ES-I3 (cell line): ENCODE results near the gene RPS6KA4.

ENCODE experiments used
- H3K36me3 ChIP-seq: 2 replicates; pipeline ENCODE4 v1.6.1; 2013; ENCODE audit warnings: mild to moderate bottlenecking, low read length, control low read depth, moderate library complexity; ENCODE audit not compliant: insufficient read depth
- H3K4me1 ChIP-seq: 2 replicates; pipeline ENCODE4 v1.6.1; 2013; ENCODE audit warnings: mild to moderate bottlenecking, control low read depth, low read length; ENCODE audit not compliant: insufficient read depth
- H3K9ac ChIP-seq: 2 replicates; pipeline ENCODE4 v1.6.1; 2013; ENCODE audit warnings: low read depth, mild to moderate bottlenecking, low read length, moderate library complexity
- H3K9me3 ChIP-seq: 2 replicates; pipeline ENCODE4 v1.6.1; 2013; ENCODE audit warnings: mild to moderate bottlenecking, low read length, moderate library complexity; ENCODE audit not compliant: control insufficient read depth, insufficient read depth

RPS6KA4 gene

GRCh38 chr11:64349404-64349803 is 9.6 kb upstream of the RPS6KA4 start:
- Histone ChIP-seq H3K36me3 (no peaks in the 10 kb centered on the region), H3K9ac (no peak overlapping the region), H3K9me3 (no peaks in the 10 kb centered on the region), H3K4me1 (peaks cover 8% of the 10 kb centered on the region; the same call in 1 of the 2 replicates)

DNA sequence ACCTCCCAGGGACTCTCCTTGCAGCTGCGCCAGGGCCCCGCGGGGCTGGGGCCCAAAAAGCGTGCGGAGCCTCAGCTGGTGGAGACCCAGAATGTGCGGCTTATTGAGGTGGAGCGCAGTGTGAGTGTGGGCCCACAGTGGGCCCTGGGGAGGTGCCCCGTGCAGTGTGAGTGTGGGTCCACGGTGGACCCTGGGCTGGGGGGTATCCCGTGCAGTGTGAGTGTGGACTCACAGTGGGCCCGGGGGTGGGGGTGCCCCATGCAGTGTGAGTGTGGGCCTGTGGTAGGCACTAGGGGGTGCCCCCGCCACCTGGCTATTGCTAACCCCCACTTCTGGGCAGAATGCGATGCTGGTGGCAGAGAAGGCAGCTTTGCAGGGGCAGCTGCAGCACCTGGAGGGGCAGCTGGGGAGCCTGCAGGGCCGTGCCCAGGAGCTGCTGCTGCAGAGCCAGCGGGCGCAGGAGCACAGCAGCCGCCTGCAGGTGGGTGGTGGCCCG is 7.8 kb upstream of the RPS6KA4 start:
- Histone ChIP-seq H3K9ac (no peak overlapping the region), H3K36me3 (no peaks in the 10 kb centered on the region), H3K4me1 (peaks cover 15% of the 10 kb centered on the region; the same call in 1 of the 2 replicates), H3K9me3 (no peaks in the 10 kb centered on the region)

GRCh38 chr11:64352099-64352994 is 6.6 kb upstream of the RPS6KA4 start:
- Histone ChIP-seq H3K36me3 (no peaks in the 10 kb centered on the region), H3K4me1 (peaks cover 21% of the 10 kb centered on the region; the same call in 1 of the 2 replicates), H3K9ac (no peak overlapping the region), H3K9me3 (no peaks in the 10 kb centered on the region)

GRCh38 chr11:64352995-64353714 is 5.8 kb upstream of the RPS6KA4 start:
- Histone ChIP-seq H3K9ac (no peak overlapping the region), H3K4me1 (peaks cover 27% of the 10 kb centered on the region; the same call in 1 of the 2 replicates), H3K36me3 (no peaks in the 10 kb centered on the region), H3K9me3 (no peaks in the 10 kb centered on the region)

DNA sequence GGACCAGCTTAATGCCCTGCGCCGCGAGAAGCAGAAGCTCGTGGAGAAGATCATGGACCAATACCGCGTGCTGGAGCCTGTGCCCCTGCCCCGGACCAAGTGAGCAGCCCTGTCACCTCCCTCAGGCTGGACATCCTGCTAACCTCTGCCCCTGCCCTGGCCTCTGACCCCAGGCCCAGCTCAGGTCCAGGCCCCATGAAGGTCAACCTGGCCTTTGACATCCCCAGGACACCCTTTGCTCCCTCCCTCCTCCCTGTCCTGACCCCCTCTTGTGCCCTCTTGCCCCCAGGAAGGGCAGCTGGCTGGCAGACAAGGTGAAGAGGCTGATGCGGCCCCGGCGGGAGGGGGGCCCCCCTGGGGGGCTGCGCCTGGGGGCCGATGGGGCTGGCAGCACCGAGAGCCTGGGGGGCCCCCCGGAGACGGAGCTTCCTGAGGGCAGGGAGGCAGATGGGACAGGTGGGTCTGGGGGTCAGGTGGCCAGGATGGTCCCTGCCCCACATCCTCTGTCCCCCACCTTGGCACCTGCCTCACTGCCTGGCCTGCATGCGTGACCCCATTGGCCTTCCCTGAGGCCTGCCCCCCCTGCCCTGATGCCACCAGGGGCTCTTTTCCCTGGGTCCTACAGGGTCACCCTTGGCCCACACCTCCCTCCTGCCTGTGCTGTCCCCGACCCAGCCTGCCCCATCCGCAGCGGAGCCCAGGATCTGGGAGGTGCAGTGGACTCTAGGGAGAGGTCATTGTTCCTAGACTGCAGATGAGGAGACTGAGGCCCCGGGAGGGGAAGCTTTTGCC is 5.1 kb upstream of the RPS6KA4 start:
- Histone ChIP-seq H3K9ac (no peak overlapping the region), H3K4me1 (peaks cover 26% of the 10 kb centered on the region; the same call in 1 of the 2 replicates), H3K9me3 (no peaks in the 10 kb centered on the region), H3K36me3 (no peaks in the 10 kb centered on the region)

- H3K4me1 ChIP-seq, result peaks cover 26% of the 10 kb centered on the region; the same call in 1 of the 2 replicates
- H3K36me3 ChIP-seq, result no peaks in the 10 kb centered on the region
- H3K9ac ChIP-seq, result peak overlapping the region; percentile 28; the same call in 1 of the 2 replicates
- no peaks in the 10 kb centered on the region for H3K9me3 ChIP-seq
Measured at GRCh38 chr11:64355078-64355940, 3.7 kb upstream of the RPS6KA4 start.

DNA sequence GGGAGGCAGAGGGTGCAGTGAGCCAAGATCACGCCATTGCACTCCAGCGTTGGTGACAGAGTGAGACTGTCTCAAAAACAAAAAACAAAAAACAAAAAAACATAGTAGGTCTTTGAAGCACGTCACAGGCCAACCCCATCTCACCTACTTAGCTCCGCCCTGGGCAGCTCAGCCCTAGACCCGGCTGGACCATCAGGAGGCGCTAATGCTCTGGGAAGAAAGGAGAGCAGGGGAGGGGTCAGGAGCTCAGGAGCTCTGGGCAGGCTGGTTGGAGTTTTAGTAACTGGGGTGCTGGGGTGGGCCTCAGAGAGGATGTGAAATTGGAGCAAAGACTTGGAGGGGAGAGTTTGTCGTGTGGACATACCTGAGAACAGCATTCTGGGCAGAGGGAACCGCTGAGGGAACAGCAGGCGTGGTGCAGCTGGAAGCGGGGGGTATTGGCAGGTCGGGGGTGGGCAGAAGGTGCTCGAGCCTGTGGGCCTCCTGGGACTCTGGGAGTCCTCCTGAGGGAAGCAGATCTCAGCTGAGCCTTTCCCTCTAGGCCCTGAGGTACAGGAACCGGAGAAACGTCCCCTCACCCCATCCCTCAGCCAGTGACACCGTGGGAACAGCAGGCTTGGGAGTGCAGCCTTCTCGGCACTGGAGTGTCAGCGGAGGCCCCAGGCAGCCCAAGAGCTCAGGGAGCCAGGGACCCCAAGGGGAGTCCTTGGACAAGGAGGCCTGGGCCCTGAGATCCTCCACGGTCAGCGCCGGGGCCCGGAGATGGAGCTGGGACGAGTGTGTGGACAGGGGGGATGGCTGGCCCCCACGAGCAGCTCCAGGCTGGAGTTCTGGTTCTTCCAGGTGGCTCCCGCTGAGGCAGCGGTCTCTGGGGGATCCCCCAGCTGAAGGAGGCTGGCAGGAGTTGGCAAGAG is 2.2 kb upstream of the RPS6KA4 start:
- no peaks in the 10 kb centered on the region for H3K36me3 ChIP-seq
- H3K4me1 ChIP-seq, result peaks cover 26% of the 10 kb centered on the region; the same call in 1 of the 2 replicates
- no peak overlapping the region for H3K9ac ChIP-seq
- H3K9me3 ChIP-seq, result no peaks in the 10 kb centered on the region

DNA sequence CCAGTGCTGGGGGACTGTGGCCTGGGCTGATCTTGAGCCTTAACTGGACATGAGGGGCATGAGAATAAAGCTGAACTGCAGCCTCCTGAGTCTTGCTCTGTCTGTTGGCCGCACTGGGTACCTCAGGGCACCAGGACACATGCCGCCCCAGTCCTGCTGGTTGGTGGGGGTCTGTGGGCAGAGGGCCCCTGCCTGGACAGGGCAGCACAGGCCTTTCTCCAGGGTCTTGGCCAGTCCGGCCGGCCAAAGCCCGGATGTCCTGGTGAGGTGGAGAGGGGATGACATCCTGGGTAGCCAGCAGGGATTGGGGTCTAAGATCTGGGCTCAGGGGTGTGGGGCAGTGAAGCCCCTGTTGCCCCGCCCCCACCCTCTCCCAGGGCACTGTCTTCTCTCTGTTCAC is 1.5 kb upstream of the RPS6KA4 start:
- H3K4me1 ChIP-seq, result peaks cover 26% of the 10 kb centered on the region; the same call in 1 of the 2 replicates
- H3K9ac ChIP-seq, result no peak overlapping the region
- no peaks in the 10 kb centered on the region for H3K9me3 ChIP-seq
- 0 out of 2 replicates have a peak, but pooled peaks cover 3% of the 10 kb centered on the region for H3K36me3 ChIP-seq

GRCh38 chr11:64357904-64358535 is 942 bp upstream of the RPS6KA4 start:
- peak overlapping the region; percentile 86 for H3K9ac ChIP-seq
- H3K36me3 ChIP-seq, result 0 out of 2 replicates have a peak, but pooled peaks cover 3% of the 10 kb centered on the region
- H3K4me1 ChIP-seq, result peaks cover 26% of the 10 kb centered on the region; the same call in 1 of the 2 replicates
- no peaks in the 10 kb centered on the region for H3K9me3 ChIP-seq

DNA sequence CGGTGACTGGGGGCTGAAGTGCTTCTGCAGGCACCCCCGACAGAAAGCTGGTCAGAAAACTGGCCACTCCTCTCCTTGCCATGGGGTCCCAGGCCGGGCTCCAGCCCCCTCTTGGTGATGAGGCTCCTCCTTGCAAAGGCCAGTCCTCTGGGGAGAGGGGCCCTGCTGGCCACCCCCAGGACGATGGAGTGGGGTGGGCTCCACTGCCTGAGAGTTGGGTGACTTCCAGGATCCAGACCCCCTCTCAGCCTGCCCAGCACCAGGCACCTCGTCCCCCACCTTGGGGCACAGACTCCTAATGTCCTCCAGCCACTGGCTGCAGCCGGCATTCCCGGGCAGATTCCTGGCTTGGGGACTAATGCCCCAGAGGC is 441 bp upstream of the RPS6KA4 start:
- Histone ChIP-seq H3K4me1 (peaks cover 26% of the 10 kb centered on the region; the same call in 1 of the 2 replicates), H3K9ac (peak overlapping the region; percentile 86), H3K9me3 (no peaks in the 10 kb centered on the region), H3K36me3 (0 out of 2 replicates have a peak, but pooled peaks cover 3% of the 10 kb centered on the region)

- 0 out of 2 replicates have a peak, but pooled peaks cover 3% of the 10 kb centered on the region for H3K36me3 ChIP-seq
- H3K9me3 ChIP-seq, result no peaks in the 10 kb centered on the region
- peaks cover 26% of the 10 kb centered on the region; the same call in 1 of the 2 replicates for H3K4me1 ChIP-seq
- H3K9ac ChIP-seq, result peak overlapping the region; percentile 86
Measured at GRCh38 chr11:64359712-64360445, 917 bp downstream of the RPS6KA4 start.
